Astrocyte of the spinal cord (primary cell): Measurements from ENCODE around the gene SERPINA5.

ENCODE experiments used
- DNase-seq: peaks from one replicate; pipeline ENCODE4 v3.0.0; 2011; ENCODE audit warnings: low read depth, low spot score
- H3K4me3 ChIP-seq: 2 replicates; pipeline ENCODE4 v1.5.1; 2011; ENCODE audit warnings: low read depth, mild to moderate bottlenecking, low read length, moderate library complexity
- in situ Hi-C: cut with HindIII; loops from 2 replicates; pipeline ENCODE4 v1.10.0; 2017; ENCODE audit warnings: low sequenced_read_pairs
- TF ChIP-seq, protein P1 (sequence below): IDR thresholded peaks from 2 replicates; pipeline ENCODE4 v1.5.1; 2012; ENCODE audit warnings: low read depth, mild to moderate bottlenecking, low read length, inconsistent platforms

Gene SERPINA5

DNA sequence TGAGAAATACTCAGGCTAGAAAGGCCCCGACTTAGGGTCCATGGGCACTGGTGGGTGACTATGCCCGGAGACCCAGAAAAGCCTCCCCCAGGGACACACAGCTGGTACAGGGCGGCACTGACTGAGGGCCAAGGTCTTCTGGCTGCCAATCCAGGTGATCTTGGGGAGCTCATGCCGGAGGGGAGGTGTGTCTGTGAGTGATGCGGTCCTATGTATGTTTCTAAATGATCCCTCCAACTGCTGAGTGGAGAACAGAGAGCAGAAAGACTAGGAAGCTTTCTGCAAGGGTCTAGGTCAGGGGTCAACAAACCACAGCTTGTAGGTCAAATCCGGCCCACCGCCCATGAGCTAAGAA is 19.6 kb upstream of the SERPINA5 start:
- no peak for DNase-seq
- TF ChIP-seq, protein P1, sequence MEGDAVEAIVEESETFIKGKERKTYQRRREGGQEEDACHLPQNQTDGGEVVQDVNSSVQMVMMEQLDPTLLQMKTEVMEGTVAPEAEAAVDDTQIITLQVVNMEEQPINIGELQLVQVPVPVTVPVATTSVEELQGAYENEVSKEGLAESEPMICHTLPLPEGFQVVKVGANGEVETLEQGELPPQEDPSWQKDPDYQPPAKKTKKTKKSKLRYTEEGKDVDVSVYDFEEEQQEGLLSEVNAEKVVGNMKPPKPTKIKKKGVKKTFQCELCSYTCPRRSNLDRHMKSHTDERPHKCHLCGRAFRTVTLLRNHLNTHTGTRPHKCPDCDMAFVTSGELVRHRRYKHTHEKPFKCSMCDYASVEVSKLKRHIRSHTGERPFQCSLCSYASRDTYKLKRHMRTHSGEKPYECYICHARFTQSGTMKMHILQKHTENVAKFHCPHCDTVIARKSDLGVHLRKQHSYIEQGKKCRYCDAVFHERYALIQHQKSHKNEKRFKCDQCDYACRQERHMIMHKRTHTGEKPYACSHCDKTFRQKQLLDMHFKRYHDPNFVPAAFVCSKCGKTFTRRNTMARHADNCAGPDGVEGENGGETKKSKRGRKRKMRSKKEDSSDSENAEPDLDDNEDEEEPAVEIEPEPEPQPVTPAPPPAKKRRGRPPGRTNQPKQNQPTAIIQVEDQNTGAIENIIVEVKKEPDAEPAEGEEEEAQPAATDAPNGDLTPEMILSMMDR: no peak
- H3K4me3 ChIP-seq: no peak overlapping the region
- in situ Hi-C loops: no loop called here

DNA sequence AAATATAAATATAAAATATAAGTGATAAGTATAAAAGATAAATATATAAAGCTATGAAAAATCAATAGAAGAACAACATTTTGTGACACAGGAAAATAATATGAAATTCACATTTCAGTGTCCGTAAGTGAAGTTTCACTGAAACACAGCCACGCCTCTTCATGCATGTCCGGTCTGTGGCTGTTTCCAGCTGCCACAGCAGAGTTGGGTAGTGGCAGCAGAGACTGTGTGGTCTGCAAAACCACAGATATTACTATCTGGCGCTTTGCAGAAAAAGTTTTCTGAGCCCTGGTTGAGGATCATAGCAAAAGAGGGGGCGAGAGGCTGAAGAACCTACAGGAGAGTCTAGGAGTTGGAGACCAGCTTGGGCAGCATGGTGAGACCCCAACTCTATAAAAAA is 19.2 kb upstream of the SERPINA5 start:
- TF ChIP-seq, protein P1: no peak
- in situ Hi-C loops: no loop called here
- no peak for DNase-seq

DNA sequence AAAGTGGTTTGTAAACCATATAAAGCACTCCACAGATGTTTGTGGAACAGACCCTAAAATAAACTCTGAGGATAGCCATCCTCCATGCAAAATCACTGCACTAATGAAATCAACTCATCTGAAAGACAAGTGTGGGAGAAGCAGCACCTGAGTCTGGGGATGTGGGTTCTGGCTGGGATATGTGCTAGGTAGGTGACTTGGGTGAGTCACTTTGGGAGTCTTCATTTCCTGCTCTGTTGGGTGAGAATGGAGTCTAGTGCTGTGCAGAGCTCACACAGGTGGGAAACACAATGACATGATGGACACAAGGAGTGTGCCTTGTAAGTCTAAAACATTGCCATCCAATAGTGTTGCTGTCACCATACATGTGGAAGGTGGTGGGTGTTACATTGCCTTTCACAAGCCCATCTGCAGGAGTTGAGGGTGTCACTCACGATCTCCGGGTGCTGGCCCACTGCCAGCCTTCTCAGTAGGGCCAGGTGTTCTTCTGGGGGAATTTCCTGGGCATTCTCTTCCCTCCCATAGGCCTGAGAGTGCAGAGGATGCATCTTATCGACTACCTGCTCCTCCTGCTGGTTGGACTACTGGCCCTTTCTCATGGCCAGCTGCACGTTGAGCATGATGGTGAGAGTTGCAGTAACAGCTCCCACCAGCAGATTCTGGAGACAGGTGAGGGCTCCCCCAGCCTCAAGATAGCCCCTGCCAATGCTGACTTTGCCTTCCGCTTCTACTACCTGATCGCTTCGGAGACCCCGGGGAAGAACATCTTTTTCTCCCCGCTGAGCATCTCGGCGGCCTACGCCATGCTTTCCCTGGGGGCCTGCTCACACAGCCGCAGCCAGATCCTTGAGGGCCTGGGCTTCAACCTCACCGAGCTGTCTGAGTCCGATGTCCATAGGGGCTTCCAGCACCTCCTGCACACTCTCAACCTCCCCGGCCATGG is 18.0 kb upstream of the SERPINA5 start:
- TF ChIP-seq, protein P1: no peak
- DNase-seq: no peak
- in situ Hi-C loops: no loop called here
- no peak overlapping the region for H3K4me3 ChIP-seq

More for the DNA sequence above, 19.2 kb upstream of the SERPINA5 start:
- H3K4me3 ChIP-seq: no peak overlapping the region

DNA sequence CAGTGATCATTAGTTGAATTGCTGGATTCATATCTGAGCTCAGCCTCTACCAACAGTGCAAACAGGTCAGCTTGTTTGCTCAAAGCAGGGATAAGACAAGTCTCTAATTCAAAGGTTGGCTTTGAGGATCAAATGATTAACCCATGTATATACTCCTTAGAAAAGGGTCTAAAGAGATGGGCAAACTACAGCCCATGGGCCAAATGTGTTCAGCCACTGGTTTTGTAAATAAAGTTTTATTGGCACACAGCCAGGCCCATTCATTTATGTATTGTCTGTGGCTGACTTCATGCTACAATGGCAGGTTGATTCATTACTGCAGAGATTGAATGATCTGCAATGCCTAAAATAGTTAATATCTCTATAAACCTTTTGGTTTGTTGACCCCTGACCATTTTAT is 16.8 kb upstream of the SERPINA5 start:
- in situ Hi-C loops: no loop called here
- TF ChIP-seq, protein P1: no peak
- DNase-seq: no peak
- no peak overlapping the region for H3K4me3 ChIP-seq

DNA sequence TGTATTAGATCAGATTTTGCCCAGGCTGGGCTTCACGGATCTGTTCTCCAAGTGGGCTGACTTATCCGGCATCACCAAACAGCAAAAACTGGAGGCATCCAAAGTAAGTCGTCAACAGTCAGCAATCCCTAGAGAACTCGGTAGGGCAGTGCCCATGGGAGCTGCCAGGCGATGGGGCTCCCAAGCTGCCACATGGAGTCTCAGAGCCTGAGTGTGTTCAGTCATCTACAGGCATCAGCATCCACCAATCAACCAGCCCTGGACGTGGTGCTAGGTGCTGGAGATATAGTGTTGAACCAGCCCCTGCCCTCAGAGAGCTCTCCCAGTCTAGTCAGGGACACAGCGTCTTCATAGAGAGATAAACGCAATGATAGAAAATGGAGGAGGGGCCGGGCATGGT is 13.0 kb upstream of the SERPINA5 start:
- in situ Hi-C loops: no loop called here
- no peak overlapping the region for H3K4me3 ChIP-seq
- DNase-seq: no peak
- TF ChIP-seq, protein P1: no peak

DNA sequence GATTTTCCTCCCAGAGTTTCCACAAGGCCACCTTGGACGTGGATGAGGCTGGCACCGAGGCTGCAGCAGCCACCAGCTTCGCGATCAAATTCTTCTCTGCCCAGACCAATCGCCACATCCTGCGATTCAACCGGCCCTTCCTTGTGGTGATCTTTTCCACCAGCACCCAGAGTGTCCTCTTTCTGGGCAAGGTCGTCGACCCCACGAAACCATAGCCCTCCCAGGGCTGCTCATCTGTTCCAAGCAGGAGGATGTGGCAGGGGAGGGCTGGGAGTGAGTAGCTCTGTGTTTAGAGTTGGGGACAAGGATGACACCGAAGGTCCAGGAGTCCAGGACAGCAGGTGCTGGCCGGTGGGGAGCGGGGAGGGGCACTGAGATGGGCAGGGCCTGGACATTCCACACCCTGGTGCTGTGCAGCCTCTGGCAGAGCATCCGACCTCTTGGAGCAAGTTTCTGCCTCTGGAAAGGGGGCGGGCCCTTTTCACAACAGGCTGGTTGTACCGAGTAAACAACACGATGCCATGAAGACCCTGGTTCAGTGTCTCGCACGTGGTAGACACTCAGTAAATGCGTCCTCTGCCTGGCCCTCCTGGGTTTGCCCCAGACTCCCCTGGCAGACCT is 11.7 kb upstream of the SERPINA5 start:
- in situ Hi-C loops: no loop called here
- no peak for DNase-seq
- no peak overlapping the region for H3K4me3 ChIP-seq
- TF ChIP-seq, protein P1: no peak
